BJ (cell line): Measurements from ENCODE around the gene UBQLN4. TPM values are rescaled to one million over a fixed set of nuclear protein-coding genes. Genes with fewer than 3 reads are reported as not detected.
A peak's percentile ranks its signal among the peaks of the same experiment; 100 is the strongest.

Experiments
- CTCF ChIA-PET: fragments of 350-600 bp; formaldehyde crosslinking; extraction: SDS; loops from one replicate; lab custom pipeline; 2021; ENCODE audit warnings: antibody characterized with exemption, inconsistent platforms; lab: Yijun Ruan, JAX
- POLR2A ChIA-PET: fragments of 300-600 bp; sonication (Branson Sonifier 250); formaldehyde crosslinking; extraction: SDS; loops from one replicate; lab custom pipeline; 2021; ENCODE audit warnings: antibody characterized with exemption; lab: Charles Lee
- DNase-seq: peaks from one replicate; pipeline ENCODE4 v3.0.0-alpha.2; 2011; ENCODE audit warnings: low read depth
- H3K27me3 ChIP-seq: 2 replicates; pipeline ENCODE4 v1.6.0; 2011; ENCODE audit warnings: low read length; ENCODE audit not compliant: control insufficient read depth, insufficient read depth
- H3K36me3 ChIP-seq: 2 replicates; pipeline ENCODE4 v1.5.1; 2011; ENCODE audit warnings: low read length; ENCODE audit not compliant: control insufficient read depth, insufficient read depth
- H3K4me3 ChIP-seq: 2 replicates; pipeline ENCODE4 v1.5.1; 2011; ENCODE audit warnings: low read depth, mild to moderate bottlenecking, control low read depth, low read length
- CTCF ChIP-seq: IDR thresholded peaks from 2 replicates; pipeline ENCODE4 v1.5.1; 2011; ENCODE audit warnings: low read depth, mild to moderate bottlenecking, control low read depth, inconsistent platforms, low read length, moderate library complexity; ENCODE audit not compliant: insufficient read depth
- polyA plus RNA-seq: library from polyadenylated mRNA; depleted of rRNA; stranded (reverse); fragments of >200 nt; gene quantifications from 2 replicates; pipeline ENCODE4 v1.2.3, GENCODE V29; 2011

The UBQLN4 gene
- polyA plus RNA-seq, 1 experiment = 28.3 TPM

GRCh38 chr1:156099282-156099681 lies 45.7 kb upstream of the UBQLN4 start:
- POLR2A ChIA-PET = no interaction called here

GRCh38 chr1:156098784-156099183 lies 45.2 kb upstream of the UBQLN4 start:
- Histone ChIP-seq H3K36me3 (no peaks in the 10 kb centered on the region; the same call in 1 of the 2 replicates), H3K4me3 (no peak overlapping the region), H3K27me3 (no peaks in the 10 kb centered on the region)
- ChIA-PET POLR2A (no interaction called here), CTCF (interaction anchor here (0.6 to 27.9 kb wide), 5 partner anchors 8 to 382 kb away, joined by 4 to 983 read pairs (median 10); partner anchors contain the start of gene LMNA)
- DNase-seq = no peak
- no peak for TF ChIP-seq CTCF

More at GRCh38 chr1:156099282-156099681, 45.7 kb upstream of the UBQLN4 start:
- Histone ChIP-seq H3K36me3 (no peaks in the 10 kb centered on the region; the same call in 1 of the 2 replicates), H3K27me3 (no peaks in the 10 kb centered on the region), H3K4me3 (no peak overlapping the region)
- DNase-seq = no peak
- no peak for TF ChIP-seq CTCF
- CTCF ChIA-PET = interaction anchor here (0.7 to 27.9 kb wide), 5 partner anchors 8 to 183 kb away, joined by 3 to 983 read pairs (median 10); partner anchors contain the start of gene LMNA

- no peak overlapping the region for H3K4me3 ChIP-seq
- POLR2A ChIA-PET = no interaction called here
- TF ChIP-seq CTCF = no peak
- CTCF ChIA-PET = interaction anchor here (0.9 to 27.9 kb wide), 13 partner anchors 8 to 149 kb away, joined by 3 to 983 read pairs (median 9); partner anchors contain the start of genes LMNA, PAQR6 and PMF1
- no peak for DNase-seq
- no peaks in the 10 kb centered on the region; the same call in 1 of the 2 replicates for H3K36me3 ChIP-seq
- no peaks in the 10 kb centered on the region for H3K27me3 ChIP-seq
Measured at GRCh38 chr1:156097499-156098178, 44.0 kb upstream of the UBQLN4 start.

- ChIA-PET POLR2A (no interaction called here), CTCF (interaction anchor here (0.6 to 27.9 kb wide), 26 partner anchors 8 to 261 kb away, joined by 3 to 983 read pairs (median 4); partner anchors contain the start of genes LMNA, PAQR6, PMF1 and SLC25A44)
- peak; percentile 99 for TF ChIP-seq CTCF
- Histone ChIP-seq H3K36me3 (no peaks in the 10 kb centered on the region; the same call in 1 of the 2 replicates), H3K4me3 (no peak overlapping the region), H3K27me3 (no peaks in the 10 kb centered on the region)
- DNase-seq = no peak
Measured at GRCh38 chr1:156096640-156097391, 43.2 kb upstream of the UBQLN4 start.
